Activated T-cell treated with anti-CD3 and anti-CD28 coated beads for 4 hours (primary cell): ENCODE results near the gene DDC.

Experiments used
- DNase-seq: peaks from one replicate; pipeline ENCODE4 v3.0.0-alpha.2; 2020

DDC gene

DNA sequence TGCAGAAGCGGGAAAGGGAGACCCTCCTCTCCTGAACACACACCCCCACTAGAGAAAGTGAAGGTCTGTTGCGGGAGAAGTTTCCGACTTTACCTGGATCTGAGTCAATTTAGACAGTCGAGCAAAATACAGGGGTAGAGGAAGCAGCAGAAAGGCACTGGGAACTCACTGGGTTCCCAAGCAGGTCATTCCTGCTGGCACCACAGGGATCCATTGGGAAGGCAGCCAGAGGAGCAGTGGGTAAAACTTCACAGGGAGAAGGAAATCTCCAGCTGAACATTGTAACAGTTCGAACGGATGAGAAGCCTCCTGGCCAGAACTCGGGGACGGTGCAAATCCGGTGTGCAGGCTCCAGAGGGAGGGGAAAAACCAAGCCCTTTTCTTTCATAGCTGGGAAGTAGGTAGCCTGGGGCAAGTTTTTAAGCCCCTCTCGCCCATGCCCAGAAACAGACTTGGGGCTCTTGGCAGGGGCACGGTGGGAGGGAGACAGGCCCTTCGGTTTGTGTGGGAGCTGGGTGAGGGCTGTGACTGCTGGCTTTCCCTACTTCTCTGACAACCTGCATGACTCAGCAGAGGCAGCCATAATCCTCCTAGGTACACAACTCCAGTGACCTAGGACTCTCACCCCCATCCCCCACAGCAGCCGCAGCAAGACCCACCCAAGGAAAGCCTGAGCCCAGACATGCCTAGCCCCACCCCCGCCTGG is 51.9 kb downstream of the DDC start:
- no peak for DNase-seq

DNA sequence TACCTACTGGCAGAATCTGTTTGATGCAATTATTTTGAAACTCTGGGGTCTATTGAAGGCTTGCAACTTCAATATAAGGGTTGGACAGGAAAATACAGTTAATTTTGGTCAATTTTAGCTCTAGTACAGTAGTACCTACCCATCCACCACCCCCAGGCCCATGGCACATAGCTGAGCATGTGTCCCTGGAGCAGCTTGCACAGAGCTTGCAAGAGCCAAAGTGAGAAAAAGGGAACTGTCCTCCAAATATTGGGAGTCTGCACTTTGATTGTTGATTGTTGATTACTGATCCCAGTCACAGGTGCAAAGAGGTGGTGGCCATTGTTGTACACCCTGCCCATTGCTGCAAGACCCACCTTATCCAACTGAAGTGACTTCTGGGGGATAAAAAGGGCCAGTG is 52.8 kb downstream of the DDC start:
- no peak for DNase-seq

DNA sequence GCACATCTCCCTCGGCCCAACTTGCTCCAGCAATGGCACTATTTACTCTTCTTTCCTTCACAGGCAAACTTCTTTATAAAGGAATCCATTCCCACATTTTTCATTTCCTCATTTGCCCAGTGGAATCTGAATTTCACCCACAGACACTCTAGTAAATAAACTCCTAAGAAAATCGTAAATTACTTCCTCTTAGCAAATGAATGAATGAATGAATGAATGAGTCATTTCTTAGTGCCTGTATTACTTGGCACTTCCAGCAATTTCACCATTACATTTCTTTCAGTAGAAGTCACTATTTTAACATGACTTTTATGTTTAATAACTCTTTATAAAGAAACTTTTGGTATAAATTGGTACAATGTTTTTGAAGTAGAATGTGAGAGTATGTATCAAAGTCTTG is 55.7 kb downstream of the DDC start:
- no peak for DNase-seq

DNA sequence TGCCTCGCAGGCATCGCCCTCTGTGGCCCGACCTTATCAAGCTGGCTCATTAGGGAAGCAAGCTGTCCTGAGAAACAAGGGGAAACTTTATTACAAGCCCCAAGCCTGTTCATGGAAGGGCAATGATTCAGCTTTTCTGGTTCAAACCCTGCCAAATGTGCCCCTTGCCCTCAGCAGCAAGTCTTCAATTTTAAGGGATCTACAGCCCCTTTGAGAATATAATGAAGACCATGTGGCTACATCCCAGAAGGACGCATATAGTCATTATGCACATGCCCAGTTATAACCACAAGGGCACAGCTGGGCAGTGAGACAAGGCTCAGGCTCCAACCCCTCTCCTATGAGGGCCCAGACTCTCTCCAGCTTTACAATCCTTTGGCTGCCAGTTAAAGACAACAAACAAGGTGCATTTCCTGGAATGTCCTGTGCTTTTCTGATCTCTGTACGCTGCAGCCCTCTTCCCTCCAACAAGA is 56.7 kb downstream of the DDC start:
- no peak for DNase-seq

DNA sequence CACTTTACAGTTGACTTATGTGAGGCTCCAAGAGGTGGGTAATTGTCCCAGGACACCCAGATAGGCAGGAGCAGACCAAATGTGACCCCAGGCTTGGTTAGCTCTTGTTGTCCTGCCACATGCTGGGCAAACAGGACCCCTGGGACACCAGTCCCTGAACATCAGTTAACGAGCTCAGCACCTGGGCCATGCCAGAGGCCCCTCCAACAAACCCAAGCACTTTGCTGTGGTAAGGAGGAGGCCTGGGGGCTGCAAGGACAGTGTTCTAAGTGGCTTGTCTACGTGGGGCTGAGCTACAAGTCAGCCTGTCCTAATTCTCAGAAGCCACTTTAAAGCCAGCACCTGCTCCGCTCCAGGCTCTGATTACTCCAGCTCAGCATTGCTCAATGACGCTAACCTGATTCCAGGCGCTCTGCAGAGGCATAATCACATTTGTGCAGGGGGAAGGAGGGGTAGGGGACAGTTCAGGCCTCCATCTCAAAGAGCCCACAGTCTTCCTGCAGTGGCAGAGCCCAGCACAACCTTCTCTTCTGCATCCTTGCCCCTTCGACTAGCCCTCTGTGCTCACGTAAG is 57.2 kb downstream of the DDC start:
- DNase-seq = no peak

DNA sequence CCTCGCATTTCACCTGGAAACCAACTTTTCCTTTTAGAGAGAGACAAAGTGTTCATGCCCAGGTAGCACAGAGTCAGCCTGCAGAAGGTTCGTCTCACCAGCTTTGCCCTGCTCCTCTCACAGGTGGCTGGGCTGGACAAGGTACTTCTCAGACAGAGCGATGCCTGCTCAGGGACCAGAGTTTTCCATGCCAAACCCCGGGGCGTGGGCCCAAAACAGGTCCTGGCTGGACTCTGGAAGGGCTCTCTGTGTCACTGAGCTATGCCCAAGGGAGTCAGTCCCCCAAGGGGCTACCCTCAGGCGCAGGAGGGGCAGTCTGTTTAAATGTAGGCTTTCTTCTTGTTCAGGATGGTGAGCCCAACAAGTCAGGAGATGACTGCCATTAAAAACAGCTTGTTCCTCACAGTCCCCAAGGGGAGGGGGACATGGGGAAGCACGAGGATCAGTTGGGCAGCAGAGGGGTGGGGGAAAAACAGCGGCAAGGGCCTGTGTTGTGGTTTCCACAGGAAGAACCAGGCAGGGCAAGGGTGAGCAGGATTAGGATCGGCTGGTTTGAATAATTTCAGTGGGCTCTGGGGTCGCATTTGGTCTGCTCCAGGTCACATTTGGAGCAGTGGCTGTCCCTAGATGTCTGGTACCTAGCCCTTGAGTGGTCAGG is 59.5 kb downstream of the DDC start:
- no peak for DNase-seq

DNA sequence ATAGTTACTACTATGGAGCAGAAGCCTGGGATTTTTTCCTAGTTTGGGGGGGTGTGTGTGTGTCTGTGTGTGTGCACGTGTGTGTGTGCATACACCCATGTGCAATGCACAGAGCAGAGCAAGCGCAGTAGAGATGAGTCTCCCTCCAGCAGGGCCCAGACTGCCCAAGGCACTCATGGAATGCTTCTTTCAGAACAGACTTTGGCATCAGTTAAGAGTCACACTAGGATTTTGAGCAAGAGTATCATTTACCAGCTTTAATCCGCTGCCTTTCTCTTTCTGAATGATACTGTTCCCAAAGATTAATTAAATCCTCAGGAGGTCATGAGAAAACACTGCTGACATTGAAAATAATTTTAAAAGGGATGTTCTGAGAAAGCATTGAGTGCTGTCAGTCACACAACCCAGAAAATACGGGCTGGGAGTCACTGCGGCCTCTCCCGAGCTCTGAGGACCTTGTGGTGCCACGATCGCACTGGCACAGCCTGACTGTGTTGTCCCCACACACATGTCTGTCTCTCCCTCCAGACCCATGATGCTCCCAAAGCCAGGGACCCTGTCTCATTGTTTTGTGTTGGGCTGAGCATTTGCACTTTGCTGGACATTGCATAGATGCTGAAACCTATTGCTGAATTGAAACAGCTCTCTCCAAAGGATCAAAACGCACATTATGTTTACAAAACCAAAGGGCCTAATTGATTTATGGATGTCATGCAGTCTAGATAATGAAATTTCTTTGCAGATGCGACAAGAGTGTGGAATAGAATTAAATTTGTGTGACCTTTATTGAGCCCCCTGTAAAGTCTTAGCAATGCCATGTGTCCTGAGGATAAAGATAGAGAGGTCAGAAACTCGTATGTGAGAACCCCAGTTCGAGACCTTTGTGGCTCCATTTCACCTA is 60.3 kb downstream of the DDC start:
- no peak for DNase-seq

DNA sequence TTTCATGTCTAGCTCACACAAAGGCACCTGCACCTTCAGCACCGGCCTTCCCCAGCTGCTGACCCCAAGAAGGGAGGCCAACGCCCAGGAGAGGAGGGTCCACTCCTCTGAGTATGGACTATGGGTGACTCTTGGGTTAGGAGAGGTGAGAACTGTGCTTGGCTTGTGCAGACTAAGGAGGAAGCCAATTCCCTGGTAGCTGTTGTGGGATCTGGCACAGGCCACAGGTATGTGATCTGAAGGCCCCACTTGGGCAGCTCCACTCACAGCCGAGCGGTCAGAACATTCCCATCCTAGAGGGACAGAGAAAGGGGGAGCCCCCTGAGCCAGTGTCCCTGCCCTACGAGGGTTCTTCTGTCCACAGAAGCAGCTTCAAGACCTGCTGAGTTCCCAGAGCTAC is 62.3 kb downstream of the DDC start:
- DNase-seq = no peak

DNA sequence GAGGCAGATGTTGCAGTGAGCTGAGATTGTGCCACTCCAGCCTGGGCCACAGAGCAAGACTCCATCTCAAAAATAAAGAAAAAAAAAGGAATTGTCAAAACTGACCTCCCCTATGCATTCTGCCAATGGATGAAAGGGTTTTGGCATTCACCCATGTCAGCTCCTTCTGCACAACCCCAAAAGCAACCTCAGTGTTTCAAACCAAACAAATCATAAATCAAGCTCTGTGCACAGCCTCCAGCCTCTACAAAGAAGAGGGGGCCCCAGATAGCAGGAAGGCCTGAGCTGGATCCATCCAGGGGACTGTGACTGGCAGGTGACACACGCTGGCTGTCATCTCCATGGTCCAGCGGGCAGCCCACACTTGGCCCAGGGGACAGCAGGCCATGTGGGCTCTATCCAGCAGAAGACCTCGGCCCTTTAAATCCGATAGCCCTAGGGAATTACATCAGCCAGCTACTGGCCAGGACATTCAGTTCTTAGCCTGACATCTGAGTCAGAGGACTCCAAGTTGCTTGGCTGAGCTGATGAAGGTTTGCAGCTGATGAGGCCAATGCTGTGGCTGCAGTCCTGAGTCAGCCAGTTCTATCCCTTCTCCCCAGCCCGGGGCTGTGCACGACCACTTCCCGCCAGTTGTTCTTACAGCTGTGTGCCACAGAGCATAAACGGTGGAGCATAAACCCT is 63.1 kb downstream of the DDC start:
- no peak for DNase-seq

DNA sequence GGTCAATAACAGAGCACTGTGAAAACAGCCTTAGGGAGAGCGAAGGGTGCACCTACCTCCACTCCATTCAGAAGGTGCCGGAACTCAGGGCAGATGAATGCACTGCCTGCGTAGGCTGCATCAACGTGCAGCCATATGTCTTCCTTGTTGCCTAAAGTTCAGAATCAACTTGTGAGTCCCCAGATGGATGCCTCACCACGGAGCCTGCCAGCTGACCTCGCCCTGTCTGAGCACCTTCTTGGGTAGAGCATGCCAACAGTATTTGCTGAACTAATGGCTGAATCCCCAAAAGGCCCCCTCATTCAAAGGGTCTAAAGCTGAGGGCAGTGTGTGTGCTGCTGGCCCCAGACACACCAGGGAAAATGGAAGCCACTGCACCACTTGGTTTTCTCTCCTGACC is 66.1 kb downstream of the DDC start:
- no peak for DNase-seq

DNA sequence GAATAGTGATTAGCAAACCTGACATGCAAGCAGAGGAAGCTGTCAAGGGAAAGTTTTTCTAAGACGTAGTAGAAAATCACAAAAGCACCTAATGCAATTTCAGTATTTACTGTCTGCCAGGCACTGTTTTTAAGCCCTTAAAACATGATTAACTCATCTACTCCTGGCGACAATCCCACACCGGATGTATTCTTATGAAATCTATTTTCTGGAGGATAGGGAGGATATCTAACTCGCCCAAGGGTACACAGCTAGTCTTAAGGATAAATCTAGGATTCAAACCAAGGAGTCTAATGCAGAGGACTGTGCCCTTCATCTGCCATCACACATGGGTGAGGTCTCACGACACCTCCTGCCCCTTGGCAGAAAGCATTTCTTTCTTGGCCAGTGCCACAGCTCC is 67.2 kb downstream of the DDC start:
- DNase-seq = no peak

DNA sequence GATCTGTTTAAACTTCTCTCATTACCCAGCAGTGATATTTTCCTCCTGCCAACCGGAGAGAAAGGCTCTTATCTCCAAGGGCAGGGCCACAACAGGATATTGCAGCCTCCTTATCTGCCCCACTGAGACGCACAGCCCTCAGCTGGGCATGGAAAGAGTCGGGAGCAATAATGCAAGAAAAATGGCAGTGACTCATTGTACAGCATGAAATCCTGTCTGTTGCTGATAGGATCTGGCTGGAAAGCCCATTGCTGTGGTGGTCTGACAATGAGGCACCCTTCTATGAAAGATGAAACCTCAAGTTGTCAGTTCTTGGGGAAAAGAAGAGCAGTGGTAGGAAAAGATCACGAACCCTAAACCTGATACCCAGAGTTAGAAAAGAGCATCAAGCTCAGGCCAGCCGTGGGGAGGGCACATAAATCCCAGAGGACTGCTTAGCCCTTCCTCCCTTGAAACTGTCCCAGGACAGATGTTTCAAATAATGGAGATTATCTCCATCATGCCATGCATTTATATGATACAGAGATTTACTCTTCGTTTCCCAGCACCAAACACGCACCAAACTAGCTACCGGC is 68.0 kb downstream of the DDC start:
- DNase-seq = no peak

DNA sequence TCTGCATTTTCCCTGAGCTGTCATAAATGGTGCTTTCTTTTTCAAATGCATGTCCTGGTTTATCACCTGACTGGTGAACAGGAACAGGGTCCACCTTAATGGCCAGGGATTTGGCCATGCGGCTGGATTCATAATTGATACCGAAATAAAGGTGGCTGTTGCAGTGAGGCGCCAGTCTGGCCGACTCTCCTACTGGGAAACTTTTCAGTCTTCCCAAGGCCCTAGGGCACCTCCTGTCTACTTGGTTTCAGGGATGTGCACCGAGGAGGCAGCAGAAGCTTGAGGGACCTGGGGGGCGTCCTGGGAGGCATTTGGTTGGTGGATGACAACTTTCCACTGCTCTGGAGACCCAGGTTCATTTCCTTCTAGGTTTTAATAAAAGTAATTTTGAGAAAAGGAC is 68.6 kb downstream of the DDC start:
- no peak for DNase-seq

DNA sequence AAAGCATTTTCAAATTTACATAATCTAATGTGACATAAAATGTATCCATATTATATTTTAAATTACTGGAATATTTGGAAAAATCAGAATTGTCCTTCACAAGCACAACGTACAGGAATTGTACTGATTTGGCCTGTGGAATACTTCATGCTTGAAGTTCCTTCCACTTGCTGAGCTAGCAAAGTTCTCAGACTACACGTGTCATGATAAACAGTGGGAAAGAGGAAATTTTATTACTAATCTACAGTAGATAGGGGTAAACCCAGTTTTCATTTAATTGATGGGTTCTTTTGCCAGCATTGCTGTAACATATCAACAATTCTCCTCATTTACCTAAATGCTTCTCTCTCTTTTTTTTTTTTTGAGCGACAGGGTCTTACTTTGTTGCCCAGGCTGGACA is 69.5 kb downstream of the DDC start:
- no peak for DNase-seq

DNA sequence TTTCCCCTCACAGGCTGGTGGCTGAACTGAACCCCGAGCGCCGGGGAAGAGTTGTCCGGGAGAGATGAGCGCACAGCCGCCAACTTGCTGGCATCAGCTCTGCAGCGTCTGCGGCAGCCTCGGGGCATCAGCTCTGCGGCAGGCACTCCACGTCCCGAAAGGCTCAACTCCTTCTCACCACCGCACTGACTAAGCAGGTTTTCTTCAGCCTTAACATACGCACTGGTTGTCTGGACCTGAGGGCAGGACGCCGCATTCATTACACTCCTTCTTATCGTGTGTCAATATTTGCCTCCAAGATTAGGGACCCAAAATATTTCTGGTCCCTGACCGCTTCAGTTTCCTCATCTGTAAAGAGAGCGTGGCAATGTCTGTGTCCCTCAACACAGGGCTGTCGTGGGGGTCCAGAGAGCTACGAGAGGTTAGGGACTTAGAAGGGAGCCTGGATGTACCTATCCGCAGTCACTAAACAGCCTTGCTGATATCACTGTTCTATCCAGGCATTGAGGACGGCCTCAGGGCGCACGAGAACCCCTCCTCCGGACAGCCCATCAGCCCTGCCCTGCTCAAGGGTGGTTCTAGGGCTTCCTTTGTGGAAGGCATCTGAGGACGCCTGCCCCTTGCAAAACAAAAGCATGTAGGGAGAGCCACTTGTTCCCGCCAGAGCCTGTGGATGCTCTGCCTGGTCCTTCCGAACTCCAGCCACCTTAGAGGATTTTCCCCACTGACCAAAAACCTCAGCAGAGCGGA is 72.3 kb downstream of the DDC start:
- DNase-seq = no peak

DNA sequence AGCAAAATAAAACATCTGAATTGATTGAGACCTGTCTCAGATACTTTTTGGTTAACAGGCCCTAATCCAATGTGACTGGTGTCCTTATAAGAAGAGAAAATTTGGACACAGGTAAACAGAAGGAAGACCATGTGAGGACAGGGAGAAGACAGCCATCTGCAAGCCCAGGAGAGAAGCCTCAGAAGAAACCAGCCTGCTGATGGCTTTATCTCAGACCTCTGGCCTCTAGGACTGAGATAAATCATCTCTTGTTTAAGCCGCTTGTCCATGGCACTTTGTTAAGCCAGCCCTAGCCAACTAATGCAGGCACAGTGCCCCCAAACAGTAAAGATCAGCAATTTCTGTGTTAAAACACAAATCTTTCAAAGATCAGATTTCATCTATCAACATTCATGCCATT is 73.3 kb downstream of the DDC start:
- no peak for DNase-seq

DNA sequence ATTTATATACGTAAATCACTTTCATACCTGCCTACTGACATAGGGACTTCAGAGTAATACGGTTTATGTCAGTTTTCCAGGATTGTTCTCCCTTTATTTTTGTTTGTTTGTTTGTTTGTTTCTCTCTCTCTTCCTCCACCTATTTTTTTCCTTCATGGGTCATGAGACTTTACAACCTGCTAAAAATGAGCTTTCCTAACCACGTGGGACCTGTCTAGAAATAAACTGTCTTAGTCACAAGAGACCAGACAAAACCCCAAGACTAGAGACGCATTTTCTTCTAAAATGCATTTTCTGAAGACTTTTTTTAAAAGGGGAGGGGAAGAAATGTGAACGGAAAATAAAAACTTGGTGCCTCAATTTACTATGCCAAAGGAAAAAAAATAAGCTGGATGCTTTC is 74.0 kb downstream of the DDC start:
- no peak for DNase-seq

DNA sequence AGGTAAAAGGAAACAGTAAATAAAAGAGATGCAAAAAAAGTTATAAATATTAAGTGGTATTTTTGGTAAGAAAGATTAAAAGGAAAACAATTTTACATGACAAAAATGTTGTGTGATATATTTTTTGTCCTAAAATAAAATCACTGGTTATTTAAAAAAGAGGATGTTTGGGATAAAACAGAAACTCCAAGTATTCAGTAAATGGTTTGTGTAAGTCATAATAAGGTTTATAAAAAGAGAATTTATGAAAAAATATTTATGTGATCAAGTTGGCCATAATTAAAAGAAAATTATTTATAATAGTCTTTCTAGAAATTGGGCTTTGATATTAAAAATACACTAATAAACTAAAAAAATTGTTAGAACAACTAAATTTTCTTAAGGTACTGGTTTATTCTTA is 76.8 kb downstream of the DDC start:
- no peak for DNase-seq

DNA sequence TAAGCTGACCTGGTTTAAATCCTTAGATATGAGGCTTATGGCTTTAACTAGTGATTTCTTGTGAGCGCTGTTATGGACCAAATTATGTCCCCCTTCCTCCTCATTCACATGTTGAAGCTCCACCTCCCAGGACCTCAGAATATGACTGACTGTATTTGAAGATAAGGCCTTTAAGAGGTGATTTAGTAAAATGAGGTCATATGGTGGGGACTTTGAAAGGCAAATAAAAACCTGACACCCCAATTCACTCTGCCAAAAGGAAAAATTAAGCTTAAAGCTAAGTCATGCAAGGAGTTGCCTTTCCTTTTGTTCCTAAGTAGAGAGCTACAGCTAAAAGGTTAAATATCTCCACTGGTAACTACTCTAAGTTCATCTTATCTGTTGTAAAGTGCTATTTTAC is 78.7 kb downstream of the DDC start:
- no peak for DNase-seq

DNA sequence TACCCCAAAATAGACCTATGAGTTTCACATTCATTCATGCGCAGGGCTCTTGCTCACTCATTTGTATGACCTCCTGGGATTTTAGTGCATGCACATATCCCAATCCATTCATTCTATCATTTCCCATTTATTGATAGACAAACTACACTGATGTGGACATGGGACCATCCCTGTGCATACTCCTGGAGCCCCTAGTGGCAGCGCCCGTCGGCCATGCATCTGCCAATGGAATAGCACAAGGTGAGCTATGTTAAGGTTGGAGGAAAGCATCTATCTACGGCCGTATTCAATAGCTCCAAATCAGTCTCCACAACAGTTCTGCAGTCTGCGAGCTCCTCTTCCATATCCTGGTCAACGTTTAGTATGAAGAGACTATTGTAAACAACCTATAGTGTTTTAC is 83.3 kb downstream of the DDC start:
- no peak for DNase-seq

DNA sequence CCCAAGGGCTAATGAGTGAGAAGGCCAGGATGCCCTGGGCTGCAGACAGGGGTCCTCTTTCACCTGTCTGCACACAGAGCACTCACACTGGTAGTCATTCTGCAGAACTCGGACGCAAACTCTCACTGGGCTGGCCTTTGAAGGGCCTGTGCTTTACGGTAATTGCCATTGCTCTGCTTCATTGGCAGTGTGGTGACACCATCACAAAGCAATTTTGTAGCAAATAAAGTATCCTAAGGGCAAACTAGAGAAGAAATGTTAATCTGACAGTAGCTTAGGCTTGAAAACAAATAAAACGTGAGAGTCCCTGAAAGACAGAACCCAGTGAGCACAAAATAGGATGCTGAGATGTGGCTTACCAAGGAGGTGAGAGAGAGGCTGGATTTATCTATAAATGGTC is 84.4 kb downstream of the DDC start:
- no peak for DNase-seq
